Erythroblast (primary cell): ENCODE measurements around the gene IFT57.

Experiments
- GATA1 ChIP-seq: IDR thresholded peaks from 2 replicates; pipeline ENCODE4 v1.6.1; 2011; ENCODE audit warnings: low read depth, mild to moderate bottlenecking, control low read depth, low read length, moderate library complexity
- POLR2A ChIP-seq: IDR thresholded peaks from 2 replicates; pipeline ENCODE4 v1.6.1; 2011; ENCODE audit warnings: mild to moderate bottlenecking, low read length

DNA sequence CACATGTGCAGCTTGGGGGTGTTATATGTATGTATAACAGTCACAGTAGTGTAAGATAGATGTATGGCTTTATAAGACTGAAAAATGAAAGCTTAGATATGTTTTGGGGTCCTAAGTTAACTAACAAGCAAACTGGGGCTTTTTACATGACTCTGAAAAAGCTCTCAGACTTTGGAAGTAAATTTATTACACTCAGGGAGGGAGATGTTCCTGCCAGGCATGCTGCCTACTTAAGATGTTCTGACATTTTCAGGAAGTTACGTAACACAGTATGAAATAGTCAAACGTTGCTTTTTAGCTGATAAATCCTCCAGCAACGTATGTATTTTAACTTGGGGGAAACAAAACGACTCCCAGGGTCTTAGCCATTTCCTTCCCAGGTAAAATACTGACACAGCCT lies 1.7 kb upstream of the IFT57 start:
- TF ChIP-seq POLR2A (peak; percentile 16), GATA1 (no peak)
